HG03575 (cell line): ENCODE results near the gene AGAP1.

Source experiments
- ATAC-seq: cut with Tn5 transposase; IDR thresholded peaks from one replicate; pipeline ENCODE4 v1.9.1; 2021; ENCODE audit not compliant: unreplicated experiment, insufficient number of reproducible peaks, low FRiP score; ENCODE audit errors: extremely low read depth

AGAP1 gene

GRCh38 chr2:235776531-235776930 is 282.7 kb downstream of the AGAP1 start:
- no peak for ATAC-seq

DNA sequence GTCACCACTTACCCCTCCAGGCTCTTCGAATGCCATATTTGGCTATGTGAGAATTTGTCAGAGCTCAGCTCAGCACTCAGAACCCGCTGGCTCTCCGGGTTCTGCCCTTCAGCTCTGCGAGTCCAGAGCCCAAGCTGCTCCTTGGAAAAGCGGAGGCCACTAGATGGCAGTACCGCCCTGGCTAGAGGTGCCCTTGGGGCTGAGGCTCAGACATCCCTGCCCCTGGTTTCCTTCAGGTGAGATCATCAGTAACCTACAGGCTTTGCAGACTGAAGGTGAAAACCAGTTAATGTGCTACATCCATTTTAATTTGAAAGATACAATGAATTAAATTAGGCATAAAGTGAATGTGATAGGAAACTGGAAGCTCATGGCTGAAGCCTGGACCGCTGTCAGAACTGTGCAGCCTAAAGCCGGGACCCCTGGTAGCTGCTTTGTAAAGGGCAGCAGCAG is 285.6 kb downstream of the AGAP1 start:
- ATAC-seq: no peak

GRCh38 chr2:235780401-235780800 is 286.6 kb downstream of the AGAP1 start:
- ATAC-seq: no peak

- ATAC-seq: no peak
Measured at GRCh38 chr2:235781775-235782174, 287.9 kb downstream of the AGAP1 start.

GRCh38 chr2:235784788-235785187 is 290.9 kb downstream of the AGAP1 start:
- ATAC-seq: no peak

- ATAC-seq: no peak
Measured at GRCh38 chr2:235789552-235789951, 295.7 kb downstream of the AGAP1 start.

DNA sequence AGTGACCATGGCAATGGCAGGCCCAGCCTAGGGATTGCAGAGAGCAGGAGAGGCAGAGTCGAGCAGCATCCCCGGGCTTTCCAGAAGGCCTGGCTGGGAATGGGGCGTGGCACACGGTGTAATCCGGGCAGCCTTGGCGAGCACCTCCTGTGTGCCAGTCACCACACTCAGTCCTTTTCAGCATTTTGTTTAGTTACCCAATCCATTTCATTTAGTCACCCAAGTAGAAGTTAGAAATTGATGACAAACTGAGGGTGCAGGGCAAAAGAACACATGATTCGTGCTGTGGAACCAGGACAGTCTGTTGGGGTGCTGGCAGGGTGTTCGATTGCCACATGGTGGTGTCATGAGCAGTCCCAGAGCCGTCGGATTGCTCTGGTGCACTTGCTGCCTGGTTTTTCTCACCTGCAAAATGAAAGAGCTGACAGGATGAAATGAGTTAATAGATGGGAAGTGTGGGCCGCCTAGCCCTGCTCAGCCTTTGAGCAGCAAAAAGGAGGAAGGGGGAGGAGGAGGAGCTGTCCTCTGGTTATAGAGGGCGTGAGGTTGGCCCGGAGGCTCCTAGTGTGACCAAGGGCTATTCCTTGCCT is 299.4 kb downstream of the AGAP1 start:
- no peak for ATAC-seq

DNA sequence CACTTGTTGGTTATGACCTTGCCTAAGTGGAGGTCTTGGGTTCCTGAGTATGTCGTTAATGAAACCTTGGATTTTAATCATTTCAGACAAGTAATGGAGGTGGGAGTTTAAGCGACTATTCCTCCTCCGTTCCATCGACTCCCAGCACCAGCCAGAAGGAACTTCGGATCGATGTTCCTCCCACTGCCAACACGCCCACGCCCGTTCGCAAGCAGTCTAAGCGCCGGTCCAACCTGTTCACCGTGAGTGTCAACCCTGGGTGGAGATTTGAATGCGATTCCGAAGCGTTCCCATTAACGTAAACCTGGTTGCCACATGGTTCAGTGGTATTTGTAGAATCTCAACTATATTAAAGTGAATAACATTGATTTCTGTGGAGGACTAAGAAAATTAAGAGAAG is 305.4 kb downstream of the AGAP1 start:
- ATAC-seq: no peak

GRCh38 chr2:235802542-235802941 is 308.7 kb downstream of the AGAP1 start:
- ATAC-seq: no peak

GRCh38 chr2:235803028-235803427 is 309.2 kb downstream of the AGAP1 start:
- ATAC-seq: no peak

- no peak for ATAC-seq
Measured at GRCh38 chr2:235804676-235805075, 310.8 kb downstream of the AGAP1 start.

DNA sequence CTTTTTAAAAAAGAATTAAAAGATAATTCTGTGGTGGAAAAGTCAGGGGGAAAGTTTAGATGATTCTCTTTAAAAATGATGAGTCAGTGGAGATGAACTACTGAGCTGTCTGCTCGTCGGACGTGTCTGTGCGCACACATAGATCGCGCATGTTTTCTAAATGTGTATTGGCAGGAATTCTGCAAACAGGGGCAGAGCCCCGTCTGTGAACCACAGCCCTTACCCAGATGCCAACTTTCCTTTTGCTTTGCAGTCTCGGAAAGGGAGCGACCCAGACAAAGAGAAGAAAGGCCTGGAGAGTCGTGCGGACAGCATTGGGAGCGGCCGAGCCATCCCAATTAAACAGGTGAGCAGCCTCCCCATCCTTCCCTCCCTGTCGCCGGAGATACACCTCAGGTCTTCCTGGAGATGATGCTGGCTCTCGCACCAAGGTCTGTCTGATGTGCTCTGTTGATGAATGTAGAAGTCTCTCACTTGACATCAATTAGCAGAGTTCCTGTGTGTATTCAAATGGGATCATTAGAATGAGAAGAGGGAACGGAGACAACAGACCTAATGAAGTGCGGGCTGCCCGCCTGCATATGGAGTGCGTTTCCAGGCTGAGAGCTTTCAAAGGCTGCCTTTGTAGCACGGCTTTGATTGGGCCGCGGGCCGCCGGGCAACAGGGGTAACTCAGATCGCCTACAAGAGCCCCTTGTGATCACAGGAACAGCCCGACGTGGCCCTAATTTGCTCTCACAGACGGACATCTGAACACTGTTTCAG is 313.3 kb downstream of the AGAP1 start:
- no peak for ATAC-seq

GRCh38 chr2:235808366-235808765 is 314.5 kb downstream of the AGAP1 start:
- ATAC-seq: no peak

DNA sequence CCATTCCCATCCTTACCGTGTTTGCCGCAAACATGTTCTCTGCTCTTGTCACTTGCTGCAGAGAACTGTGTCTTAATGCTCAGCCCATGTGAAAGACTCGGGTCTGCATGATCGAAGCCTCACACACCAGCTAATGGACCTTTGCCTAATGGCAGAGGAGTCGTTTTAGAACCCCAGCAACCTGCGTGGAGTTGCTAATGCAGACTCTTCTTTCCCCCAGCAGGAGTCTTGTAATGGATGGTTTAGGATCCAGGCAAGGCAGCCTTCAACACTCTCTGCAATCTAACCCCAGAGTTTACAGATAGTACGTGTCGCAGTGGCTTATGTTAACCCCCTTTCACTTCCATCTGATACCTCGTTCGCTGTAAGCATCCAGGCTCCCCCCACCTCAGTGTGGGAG is 316.4 kb downstream of the AGAP1 start:
- ATAC-seq: no peak

- no peak for ATAC-seq
Measured at GRCh38 chr2:235810846-235811245, 317.0 kb downstream of the AGAP1 start.

GRCh38 chr2:235811446-235812184 is 317.8 kb downstream of the AGAP1 start:
- ATAC-seq: no peak

GRCh38 chr2:235812185-235812665 is 318.4 kb downstream of the AGAP1 start:
- ATAC-seq: no peak

DNA sequence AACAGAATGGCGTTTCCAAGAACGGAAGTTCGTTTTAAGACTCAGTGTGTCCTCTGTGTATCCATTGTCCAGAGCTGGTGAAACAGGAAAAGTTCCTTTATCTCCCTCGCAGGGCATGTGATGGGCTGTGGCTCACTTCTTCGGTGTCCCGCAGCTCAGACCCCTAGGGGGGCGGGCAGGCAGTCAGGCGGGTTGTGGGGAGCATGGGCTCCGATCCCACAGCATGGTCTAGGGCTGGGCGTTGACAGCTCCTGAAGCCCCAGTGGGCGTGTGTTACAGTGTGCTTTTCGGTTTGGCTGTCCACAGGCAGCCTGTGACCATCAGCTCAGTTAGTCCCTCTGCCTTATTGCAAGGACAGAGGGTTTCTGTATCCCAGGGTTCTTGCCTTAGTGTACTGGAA is 319.6 kb downstream of the AGAP1 start:
- no peak for ATAC-seq

- ATAC-seq: no peak
Measured at GRCh38 chr2:235820571-235820970, 326.7 kb downstream of the AGAP1 start.

- no peak for ATAC-seq
Measured at GRCh38 chr2:235824331-235824730, 330.5 kb downstream of the AGAP1 start.
